Cardiac fibroblast (primary cell): Measurements from ENCODE around the gene HIVEP2.

Experiments
- DNase-seq, 2 donors: peaks; one replicate each; pipeline versions ENCODE4 v3.0.0 to v3.0.0-alpha.2; 2010; ENCODE audit warnings: low read depth in 2 of 2
- H3K4me3 ChIP-seq, 2 donors: replicated peaks in 1 of 2; 1 replicate in 1 of 2; 2 replicates in 1 of 2; pipeline ENCODE4 v1.5.1; 2011; ENCODE audit warnings: low read depth in 2 of 2, low read length in 2 of 2, mild to moderate bottlenecking in 2 of 2, moderate library complexity in 1 of 2
- CTCF ChIP-seq: IDR thresholded peaks from one replicate; pipeline ENCODE4 v1.5.1; 2011; ENCODE audit warnings: low read depth, mild to moderate bottlenecking, low read length, inconsistent platforms

Gene HIVEP2

GRCh38 chr6:142941018-142941417, 4.0 kb downstream of the HIVEP2 start:
- no peak for DNase-seq
- no peak overlapping the region for H3K4me3 ChIP-seq
- no peak for TF ChIP-seq CTCF

GRCh38 chr6:142940487-142940886, 4.5 kb downstream of the HIVEP2 start:
- peak; percentile 66 to 74 for DNase-seq
- no peak for TF ChIP-seq CTCF
- no peak overlapping the region for H3K4me3 ChIP-seq

- no peak for TF ChIP-seq CTCF
- no peak for DNase-seq
- no peak overlapping the region for H3K4me3 ChIP-seq
These were observed 6.5 kb downstream of the HIVEP2 start for GRCh38 chr6:142938510-142938909.

- DNase-seq = no peak
- TF ChIP-seq CTCF = no peak
- H3K4me3 ChIP-seq = no peak overlapping the region
These were observed 7.0 kb downstream of the HIVEP2 start for GRCh38 chr6:142937986-142938385.

GRCh38 chr6:142935553-142936517, 9.1 kb downstream of the HIVEP2 start:
- no peak overlapping the region for H3K4me3 ChIP-seq
- TF ChIP-seq CTCF = no peak
- DNase-seq = no peak

- no peak overlapping the region for H3K4me3 ChIP-seq
- DNase-seq = no peak
- TF ChIP-seq CTCF = no peak
These were observed 10.4 kb downstream of the HIVEP2 start for GRCh38 chr6:142934599-142934998.

- peak in 1 of 2 donors; percentile 34 for DNase-seq
- no peak overlapping the region for H3K4me3 ChIP-seq
- no peak for TF ChIP-seq CTCF
These were observed 10.9 kb downstream of the HIVEP2 start for GRCh38 chr6:142934106-142934505.
